Urinary bladder (tissue), 4 donors: ENCODE measurements around the gene SFXN4. TPM values are rescaled to one million over a fixed set of nuclear protein-coding genes. Genes with fewer than 3 reads are reported as not detected.
A peak's percentile ranks its signal among the peaks of the same experiment; 100 is the strongest.
"Not testable (repeated sequence)": the region's sequence is repeated elsewhere in the genome, so short reads cannot be mapped to it uniquely, and the experiment has no call there.

Source experiments
- DNase-seq: peaks from one replicate; pipeline ENCODE4 v3.0.0-alpha.2; 2015; ENCODE audit errors: extremely low spot score
- H3K27ac ChIP-seq: one replicate; pipeline ENCODE4 v1.5.1; 2013; ENCODE audit warnings: low read depth, mild to moderate bottlenecking, moderate library complexity
- H3K36me3 ChIP-seq: one replicate; pipeline ENCODE4 v1.6.1; 2013; ENCODE audit warnings: mild to moderate bottlenecking, moderate library complexity; ENCODE audit not compliant: insufficient read depth
- H3K4me1 ChIP-seq: one replicate; pipeline ENCODE4 v1.6.1; 2013; ENCODE audit warnings: mild to moderate bottlenecking, moderate library complexity; ENCODE audit not compliant: insufficient read depth
- H3K4me3 ChIP-seq: one replicate; pipeline ENCODE4 v1.5.1; 2013; ENCODE audit warnings: low read depth, low read length
- WGBS: extraction: QIAGEN DNeasy Blood & Tissue Kit; methylation state at CpG from one replicate; pipeline ENCODE4 v1.1.7; 2013; 5-methylcytosine and 5-hydroxymethylcytosine counted together
- polyA plus RNA-seq: library from polyadenylated mRNA; stranded (reverse); fragments of 200-250 nt; gene quantifications from one replicate; pipeline ENCODE4 v1.2.3, GENCODE V29; 2013
- total RNA-seq: library from RNA; depleted of rRNA; stranded (reverse); fragments of >200 nt; gene quantifications from one replicate; pipeline ENCODE4 v1.2.3, GENCODE V29; 2014
- donor health status: healthy with polysubstance abuse.
- donor health status: healthy.

The SFXN4 gene
- total and polyA plus RNA-seq, 2 donors = 16.1 to 23.6 TPM

DNA sequence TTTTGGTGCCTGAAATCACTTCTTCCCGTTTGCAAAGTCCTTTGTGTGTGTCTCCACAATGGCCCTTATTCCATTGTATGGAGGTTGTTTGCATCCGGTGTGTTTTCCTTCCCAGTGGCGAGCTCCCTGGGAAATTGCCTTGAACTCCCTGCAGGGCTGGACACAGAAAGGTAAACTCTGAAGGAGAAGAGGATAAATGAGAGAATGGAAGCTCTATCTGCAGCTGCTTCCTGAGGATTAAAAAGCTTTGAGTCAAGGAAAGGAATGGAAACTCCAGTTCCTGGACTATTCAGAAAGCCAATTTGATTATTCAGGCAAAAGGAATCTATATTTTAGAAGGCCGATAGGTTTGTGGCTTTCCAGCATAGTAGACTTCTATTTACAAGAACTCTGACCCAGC lies 37.5 kb upstream of the SFXN4 start:
- Histone ChIP-seq H3K4me1 (no peaks in the 10 kb centered on the region), H3K4me3 (no peak overlapping the region), H3K36me3 (no peaks in the 10 kb centered on the region), H3K27ac (no peak overlapping the region)
- no peak for DNase-seq
- WGBS = 57% methylated on average over 4 of the region's 4 CpGs

GRCh38 chr10:119201233-119201632 lies 35.7 kb upstream of the SFXN4 start:
- Histone ChIP-seq H3K36me3 (no peaks in the 10 kb centered on the region), H3K4me3 (no peak overlapping the region), H3K4me1 (no peaks in the 10 kb centered on the region), H3K27ac (no peak overlapping the region)
- 91% methylated on average over 1 of the region's 1 CpG for WGBS
- no peak for DNase-seq

DNA sequence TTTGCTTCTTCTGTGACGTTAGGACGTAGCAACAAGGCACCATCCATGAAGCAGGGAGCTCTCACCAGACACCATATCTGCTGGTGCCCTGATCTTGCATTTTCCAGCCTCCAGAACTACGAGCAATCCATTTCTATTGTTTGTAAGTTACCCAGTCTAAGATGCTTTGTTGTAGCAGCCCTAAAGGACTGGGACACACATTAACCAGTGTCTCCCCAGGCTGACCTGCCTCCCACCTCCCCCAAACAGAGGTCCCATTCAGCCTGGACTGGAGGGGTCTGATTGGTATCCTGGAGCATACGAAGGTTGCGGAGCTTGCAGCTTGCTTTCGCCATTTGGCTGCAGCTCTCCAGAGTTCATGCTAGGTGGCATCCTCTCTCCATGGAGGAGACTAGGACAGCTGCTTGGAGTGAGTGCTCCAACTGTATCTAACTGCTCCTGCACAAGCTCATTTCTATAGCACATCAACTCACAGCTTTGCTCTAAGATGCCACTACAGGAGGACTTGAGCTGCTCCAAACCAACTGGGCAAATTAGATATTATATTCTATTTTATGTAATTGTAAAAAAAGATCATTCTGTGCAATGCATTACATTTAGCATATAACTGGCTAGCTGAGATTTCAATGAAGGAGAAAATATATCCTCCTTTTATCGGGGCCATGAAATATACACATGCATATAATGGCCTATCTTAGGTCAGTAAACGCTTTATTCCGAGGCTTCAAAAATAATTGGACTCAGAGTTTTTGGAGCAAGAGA lies 33.9 kb upstream of the SFXN4 start:
- no peak overlapping the region for H3K27ac ChIP-seq
- H3K4me3 ChIP-seq = no peak overlapping the region
- H3K4me1 ChIP-seq = no peaks in the 10 kb centered on the region
- 44% methylated on average over 9 of the region's 9 CpGs for WGBS
- no peaks in the 10 kb centered on the region for H3K36me3 ChIP-seq
- DNase-seq = no peak

GRCh38 chr10:119198438-119198837 lies 32.9 kb upstream of the SFXN4 start:
- no peaks in the 10 kb centered on the region for H3K4me1 ChIP-seq
- H3K27ac ChIP-seq = no peak overlapping the region
- H3K4me3 ChIP-seq = no peak overlapping the region
- no peak for DNase-seq
- H3K36me3 ChIP-seq = no peaks in the 10 kb centered on the region
- WGBS = 54% methylated on average over 7 of the region's 7 CpGs

DNA sequence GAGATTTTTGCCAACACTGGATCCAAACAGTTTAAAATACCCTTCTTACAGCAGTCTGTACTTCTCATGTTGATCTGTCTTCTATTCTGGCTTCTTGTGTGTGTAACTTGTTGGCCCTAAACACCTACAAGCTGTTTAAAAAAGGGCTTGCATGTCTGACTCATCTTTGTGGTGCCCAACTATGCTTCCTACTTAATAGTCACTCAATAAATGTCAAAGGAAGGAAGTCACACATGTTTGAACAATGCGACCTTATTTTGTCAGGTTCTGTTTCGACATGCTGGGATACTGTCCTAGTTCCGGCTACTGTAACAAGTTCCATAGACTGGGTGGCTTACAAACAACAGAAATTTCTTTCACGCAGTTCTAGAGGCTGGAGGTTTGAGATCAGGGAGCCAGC lies 32.4 kb upstream of the SFXN4 start:
- H3K27ac ChIP-seq = no peak overlapping the region
- no peak for DNase-seq
- H3K4me1 ChIP-seq = no peaks in the 10 kb centered on the region
- H3K4me3 ChIP-seq = no peak overlapping the region
- 61% methylated on average over 4 of the region's 4 CpGs for WGBS
- no peaks in the 10 kb centered on the region for H3K36me3 ChIP-seq

GRCh38 chr10:119191881-119192280 lies 26.4 kb upstream of the SFXN4 start:
- H3K27ac ChIP-seq = no peak overlapping the region
- no peak for DNase-seq
- no peak overlapping the region for H3K4me3 ChIP-seq
- WGBS = 81% methylated on average over 4 of the region's 4 CpGs
- H3K4me1 ChIP-seq = no peaks in the 10 kb centered on the region
- no peaks in the 10 kb centered on the region for H3K36me3 ChIP-seq

DNA sequence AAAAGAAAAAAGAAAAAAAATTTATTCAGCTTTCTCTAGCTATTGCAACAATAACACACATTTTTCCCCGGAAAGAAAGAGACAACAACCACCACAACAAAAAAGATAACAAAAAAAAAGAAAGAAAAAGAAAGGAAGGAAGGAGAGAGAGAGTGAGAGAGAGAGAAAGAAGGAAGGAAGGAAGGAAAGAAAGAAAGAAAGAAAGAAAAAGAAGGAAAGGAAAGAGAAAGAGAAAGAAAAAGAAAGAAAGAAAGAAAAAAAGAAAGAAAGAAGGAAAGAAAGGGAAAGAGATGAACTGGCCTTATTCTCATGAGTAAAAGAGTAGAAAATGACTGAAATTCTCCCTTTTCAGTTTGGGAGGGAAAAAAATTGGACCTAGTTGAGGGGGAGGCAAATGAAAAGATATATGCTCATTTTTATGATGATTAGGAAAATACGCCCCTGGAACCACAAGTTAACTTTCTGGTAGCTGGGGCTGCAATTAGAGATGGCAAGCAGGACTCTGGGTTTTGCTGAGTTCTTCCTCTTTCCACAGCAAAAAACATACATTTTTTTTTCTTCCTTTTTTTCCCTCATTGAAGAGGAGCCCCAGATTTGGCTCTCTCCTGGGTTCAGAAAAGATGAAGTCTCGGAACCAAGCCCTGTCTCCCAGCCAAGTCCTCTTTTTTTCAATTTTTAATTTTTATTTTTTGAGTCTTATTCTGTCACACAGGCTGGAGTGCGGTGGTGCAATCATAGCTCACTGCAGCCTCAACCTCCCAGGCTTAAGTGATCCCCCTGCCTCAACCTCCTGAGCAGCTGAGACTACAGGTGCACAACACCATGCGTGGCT lies 25.7 kb upstream of the SFXN4 start:
- Histone ChIP-seq H3K4me3 (no peak overlapping the region), H3K4me1 (no peaks in the 10 kb centered on the region), H3K27ac (no peak overlapping the region), H3K36me3 (no peaks in the 10 kb centered on the region)
- DNase-seq = no peak
- 55% methylated on average over 5 of the region's 5 CpGs for WGBS

DNA sequence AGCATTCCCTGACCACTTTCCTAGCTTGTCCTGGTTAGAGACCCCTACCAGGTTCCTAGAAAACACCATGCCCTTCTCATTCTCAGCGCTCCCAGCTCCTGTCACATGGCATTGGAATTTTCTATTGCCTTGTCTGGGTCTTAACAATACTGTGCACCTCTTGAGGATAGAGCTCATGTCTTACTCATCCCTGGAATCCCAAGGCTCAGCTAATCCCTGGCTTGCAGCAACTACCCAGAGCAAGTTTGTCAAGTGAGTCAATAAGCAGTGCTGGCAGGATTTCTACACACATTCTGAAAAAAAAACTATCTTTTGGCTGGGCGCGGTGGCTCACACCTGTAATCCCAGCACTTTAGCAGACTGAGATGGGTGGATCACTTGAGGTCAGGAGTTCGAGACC lies 24.8 kb upstream of the SFXN4 start:
- no peak for DNase-seq
- Histone ChIP-seq H3K4me1 (no peaks in the 10 kb centered on the region), H3K4me3 (no peak overlapping the region), H3K36me3 (no peaks in the 10 kb centered on the region), H3K27ac (no peak overlapping the region)
- WGBS = 76% methylated on average over 4 of the region's 4 CpGs

GRCh38 chr10:119189811-119190282 lies 24.3 kb upstream of the SFXN4 start:
- DNase-seq = no peak
- WGBS = 68% methylated on average over 3 of the region's 3 CpGs
- H3K4me1 ChIP-seq = no peaks in the 10 kb centered on the region
- no peak overlapping the region for H3K27ac ChIP-seq
- no peak overlapping the region for H3K4me3 ChIP-seq
- H3K36me3 ChIP-seq = no peaks in the 10 kb centered on the region

- no peak for DNase-seq
- WGBS = 77% methylated on average over 9 of the region's 9 CpGs
- H3K27ac ChIP-seq = no peak overlapping the region
- no peaks in the 10 kb centered on the region for H3K4me1 ChIP-seq
- no peak overlapping the region for H3K4me3 ChIP-seq
- H3K36me3 ChIP-seq = no peaks in the 10 kb centered on the region
These were observed 18.3 kb upstream of the SFXN4 start for GRCh38 chr10:119183664-119184412.

DNA sequence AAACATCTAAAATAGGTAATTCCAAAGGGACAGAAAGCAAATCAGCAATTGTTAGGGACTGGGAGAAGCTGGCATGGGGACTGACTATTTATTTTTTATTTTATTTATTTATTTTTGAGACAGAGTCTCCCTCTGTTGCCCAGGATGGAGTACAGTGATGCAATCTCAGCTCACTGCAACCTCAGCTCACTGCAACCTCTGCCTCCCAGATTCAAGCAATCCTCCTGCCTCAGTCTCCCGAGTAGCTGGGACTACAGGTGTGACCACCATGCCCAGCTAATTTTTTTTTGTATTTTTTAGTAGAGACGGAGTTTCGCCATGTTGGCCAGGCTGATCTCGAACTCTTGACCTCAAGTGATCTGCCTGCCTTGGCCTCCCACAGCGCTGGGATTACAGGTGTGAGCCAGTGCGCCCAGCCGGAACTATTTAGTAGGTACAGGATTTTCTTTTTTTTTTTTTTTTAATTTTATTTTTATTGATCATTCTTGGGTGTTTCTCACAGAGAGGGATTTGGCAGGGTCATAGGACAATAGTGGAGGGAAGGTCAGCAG lies 15.4 kb upstream of the SFXN4 start:
- H3K27ac ChIP-seq, DNase-seq, H3K4me3 ChIP-seq, H3K4me1 ChIP-seq, H3K36me3 ChIP-seq: not testable (repeated sequence)
- WGBS = 96% methylated on average over 7 of the region's 7 CpGs

- H3K27ac ChIP-seq = peak within 1 kb of the TSS; percentile 86
- WGBS = under 1% methylated on average over 45 of the region's 45 CpGs
- peak; percentile 79 for DNase-seq
- H3K4me3 ChIP-seq = peak within 1 kb of the TSS; percentile 50
- H3K4me1 ChIP-seq = no peaks in the 10 kb centered on the region
- no peaks in the 10 kb centered on the region for H3K36me3 ChIP-seq
These were observed 13.0 kb upstream of the SFXN4 start, which contains the start of gene PRDX3 for GRCh38 chr10:119178372-119179119. PRDX3 (minus strand) TSS chr10:119178812; CDS start chr10:119178790, 22 bp downstream.
